ENCODE measurements around the gene NACC1. TPM values are rescaled to one million over a fixed set of nuclear protein-coding genes. Genes with fewer than 3 reads are reported as not detected.

NACC1 gene
- total RNA-seq, 1 experiment from 2014 or later, result 55.9 TPM

DNA sequence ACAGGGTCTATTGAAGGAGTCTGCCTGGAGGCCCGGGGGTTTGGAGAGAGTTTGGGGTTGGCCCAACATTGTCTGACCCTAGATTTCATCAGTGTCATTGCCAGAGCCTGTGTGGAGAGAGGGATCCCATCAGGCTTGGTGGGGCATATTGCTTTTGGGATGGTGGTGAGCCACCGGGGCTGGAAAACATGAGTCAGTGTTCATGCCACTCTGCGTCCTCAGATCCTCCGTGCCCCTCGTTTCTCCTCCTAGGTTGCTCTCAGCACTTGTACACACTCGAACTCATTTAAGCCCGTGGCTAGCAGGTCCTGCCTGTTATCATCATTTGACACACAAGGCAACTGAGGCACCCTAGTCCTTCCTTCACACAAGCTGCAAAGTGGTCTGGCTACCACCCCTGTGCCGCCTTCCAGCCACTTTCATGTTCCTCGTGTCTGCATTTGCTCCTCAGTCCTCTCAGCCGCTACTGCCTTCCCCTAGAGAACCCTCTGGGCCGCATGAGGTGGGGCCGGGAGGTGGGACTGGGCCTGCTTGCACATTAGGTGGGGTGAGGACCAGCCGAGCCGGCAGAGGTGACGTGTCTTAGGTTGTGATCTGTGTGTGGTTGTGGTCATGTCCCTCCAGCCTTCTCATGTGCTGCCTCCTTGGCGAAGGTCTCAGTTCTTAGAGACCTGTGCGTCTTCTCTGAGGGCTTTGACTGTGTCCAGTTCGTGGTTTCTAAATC, 3.6 kb downstream of the NACC1 start:
- TF ChIP-seq, protein P1, sequence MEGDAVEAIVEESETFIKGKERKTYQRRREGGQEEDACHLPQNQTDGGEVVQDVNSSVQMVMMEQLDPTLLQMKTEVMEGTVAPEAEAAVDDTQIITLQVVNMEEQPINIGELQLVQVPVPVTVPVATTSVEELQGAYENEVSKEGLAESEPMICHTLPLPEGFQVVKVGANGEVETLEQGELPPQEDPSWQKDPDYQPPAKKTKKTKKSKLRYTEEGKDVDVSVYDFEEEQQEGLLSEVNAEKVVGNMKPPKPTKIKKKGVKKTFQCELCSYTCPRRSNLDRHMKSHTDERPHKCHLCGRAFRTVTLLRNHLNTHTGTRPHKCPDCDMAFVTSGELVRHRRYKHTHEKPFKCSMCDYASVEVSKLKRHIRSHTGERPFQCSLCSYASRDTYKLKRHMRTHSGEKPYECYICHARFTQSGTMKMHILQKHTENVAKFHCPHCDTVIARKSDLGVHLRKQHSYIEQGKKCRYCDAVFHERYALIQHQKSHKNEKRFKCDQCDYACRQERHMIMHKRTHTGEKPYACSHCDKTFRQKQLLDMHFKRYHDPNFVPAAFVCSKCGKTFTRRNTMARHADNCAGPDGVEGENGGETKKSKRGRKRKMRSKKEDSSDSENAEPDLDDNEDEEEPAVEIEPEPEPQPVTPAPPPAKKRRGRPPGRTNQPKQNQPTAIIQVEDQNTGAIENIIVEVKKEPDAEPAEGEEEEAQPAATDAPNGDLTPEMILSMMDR (IDR thresholded peaks at IDR 0.05; ENCODE audit: unreplicated experiment), result no peak
- CTCF ChIA-PET, result interaction anchor here (0.7 kb wide), 1 partner anchor 74 kb away, joined by 3 read pairs; no protein-coding TSS in a partner anchor
- no peak overlapping the region for H3K27ac Mint-ChIP-seq (ENCODE audit: low read depth, unreplicated experiment)
- no peak for DNase-seq (ENCODE audit: unreplicated experiment)
- H3K4me1 Mint-ChIP-seq (ENCODE audit: insufficient read depth, unreplicated experiment), result peaks cover 25% of the 10 kb centered on the region
- intact Hi-C loops (cut with micrococcal nuclease), result no loop called here
- peaks cover 27% of the 10 kb centered on the region for H3K36me3 Mint-ChIP-seq (ENCODE audit: insufficient read depth, unreplicated experiment)
- H3K4me3 Mint-ChIP-seq (ENCODE audit: unreplicated experiment), result no peak overlapping the region
- POLR2A ChIA-PET, result no interaction called here
- H3K9me3 Mint-ChIP-seq (ENCODE audit: unreplicated experiment), result no peaks in the 10 kb centered on the region
- BruUV-seq (replicated peaks), result no TSS peak
- no peaks in the 10 kb centered on the region for H3K27me3 Mint-ChIP-seq (ENCODE audit: insufficient read depth, unreplicated experiment)

DNA sequence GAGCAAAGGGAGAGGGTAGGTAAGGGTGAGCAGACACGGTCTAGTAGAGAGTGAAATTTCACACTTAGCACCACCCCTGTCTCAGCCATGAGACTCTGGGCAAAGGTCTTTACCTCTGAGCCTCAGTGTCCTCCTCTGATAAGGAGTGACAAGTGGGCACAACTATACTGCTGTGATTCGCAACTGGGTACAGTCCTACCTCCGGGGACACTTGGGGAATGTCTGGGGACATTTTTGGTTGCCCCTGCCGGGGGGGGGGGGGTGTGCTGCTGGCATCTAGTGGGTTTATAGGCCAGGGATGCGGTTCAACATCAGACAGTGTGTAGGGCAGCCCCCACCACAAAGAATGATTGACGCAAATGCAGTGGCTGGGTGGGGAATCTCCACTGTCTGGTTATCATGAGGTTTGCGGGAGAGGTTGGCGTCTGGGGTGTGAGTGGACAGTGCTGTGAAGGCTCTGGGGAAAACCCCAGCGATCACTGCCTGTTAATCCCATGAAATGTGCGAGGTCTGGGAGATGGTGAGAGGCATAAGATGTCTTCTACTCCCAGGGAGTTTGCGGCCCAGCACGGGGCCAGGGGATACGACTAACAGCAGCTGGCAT, 4.3 kb downstream of the NACC1 start:
- TF ChIP-seq, protein P1 (IDR thresholded peaks at IDR 0.05; ENCODE audit: unreplicated experiment), result no peak
- DNase-seq (ENCODE audit: unreplicated experiment), result no peak
- peaks cover 25% of the 10 kb centered on the region for H3K4me1 Mint-ChIP-seq (ENCODE audit: insufficient read depth, unreplicated experiment)
- H3K36me3 Mint-ChIP-seq (ENCODE audit: insufficient read depth, unreplicated experiment), result peaks cover 34% of the 10 kb centered on the region
- H3K9me3 Mint-ChIP-seq (ENCODE audit: unreplicated experiment), result no peaks in the 10 kb centered on the region
- BruUV-seq (replicated peaks), result no TSS peak
- intact Hi-C loops (cut with micrococcal nuclease), result no loop called here
- no peaks in the 10 kb centered on the region for H3K27me3 Mint-ChIP-seq (ENCODE audit: insufficient read depth, unreplicated experiment)
- no peak overlapping the region for H3K4me3 Mint-ChIP-seq (ENCODE audit: unreplicated experiment)
- POLR2A ChIA-PET, result interaction anchor here (0.6 kb wide), 1 partner anchor 610 kb away, joined by 3 read pairs; no protein-coding TSS in a partner anchor
- CTCF ChIA-PET, result interaction anchor here (0.7 to 1.5 kb wide), 2 partner anchors 73 to 157 kb away, joined by 3 read pairs; no protein-coding TSS in a partner anchor
- no peak overlapping the region for H3K27ac Mint-ChIP-seq (ENCODE audit: low read depth, unreplicated experiment)

DNA sequence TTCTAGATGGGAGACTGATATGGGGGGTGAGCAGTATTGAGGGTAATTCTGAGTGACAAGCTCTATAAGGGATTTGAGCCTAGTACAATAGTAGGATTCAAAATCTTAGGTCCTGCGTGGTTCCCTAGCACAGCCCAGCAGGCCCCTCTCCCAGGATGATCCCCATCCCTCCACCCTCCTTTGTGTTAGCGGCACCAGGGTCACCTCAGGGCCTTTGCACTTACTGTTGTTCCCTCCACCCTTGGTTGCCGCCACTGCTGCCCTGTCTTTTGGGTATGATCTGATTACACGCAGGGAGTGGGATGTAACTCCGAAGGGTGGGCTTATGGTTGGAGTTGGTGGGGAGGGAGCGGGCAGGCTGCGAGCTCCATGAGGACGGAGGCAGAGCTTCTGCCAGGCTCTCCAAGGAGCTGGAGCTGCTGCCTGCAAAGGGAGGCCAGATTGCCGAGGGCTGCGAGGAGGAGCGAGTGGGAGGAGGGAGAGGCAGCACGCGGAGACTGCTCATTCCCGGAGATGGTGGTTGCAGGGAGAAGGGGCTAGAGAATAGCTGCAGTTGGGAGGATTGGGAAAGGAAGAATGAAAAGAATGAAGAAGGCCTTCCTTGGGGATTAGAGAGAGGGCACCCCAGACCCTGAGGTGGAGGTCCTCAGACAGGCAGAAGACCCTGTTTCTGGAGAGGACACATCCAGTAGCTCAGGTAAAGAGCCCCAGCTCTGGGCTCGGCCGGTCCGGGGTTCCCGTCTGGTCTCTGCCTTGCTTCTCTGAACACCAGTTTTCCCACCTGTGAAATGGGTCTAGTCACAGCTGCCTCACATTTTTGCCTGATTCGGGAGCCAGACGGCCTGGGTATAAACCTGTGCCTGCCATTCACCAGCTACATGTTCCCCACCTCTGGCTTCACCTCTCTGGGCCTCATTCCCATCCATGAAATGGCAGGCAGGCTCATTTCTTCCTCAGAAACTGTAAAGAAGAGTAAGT, 5.2 kb downstream of the NACC1 start:
- no peak overlapping the region for H3K4me3 Mint-ChIP-seq (ENCODE audit: unreplicated experiment)
- intact Hi-C loops (cut with micrococcal nuclease), result no loop called here
- no peaks in the 10 kb centered on the region for H3K27me3 Mint-ChIP-seq (ENCODE audit: insufficient read depth, unreplicated experiment)
- no TSS peak for BruUV-seq (replicated peaks)
- DNase-seq (ENCODE audit: unreplicated experiment), result no peak
- POLR2A ChIA-PET, result interaction anchor here (0.6 to 1.2 kb wide), 2 partner anchors 29 to 609 kb away, joined by 3 read pairs; no protein-coding TSS in a partner anchor
- H3K27ac Mint-ChIP-seq (ENCODE audit: low read depth, unreplicated experiment), result no peak overlapping the region
- no peaks in the 10 kb centered on the region for H3K9me3 Mint-ChIP-seq (ENCODE audit: unreplicated experiment)
- peaks cover 34% of the 10 kb centered on the region for H3K36me3 Mint-ChIP-seq (ENCODE audit: insufficient read depth, unreplicated experiment)
- CTCF ChIA-PET, result interaction anchor here (0.6 to 1.5 kb wide), 5 partner anchors 13 to 158 kb away, joined by 3 read pairs; no protein-coding TSS in a partner anchor
- peaks cover 25% of the 10 kb centered on the region for H3K4me1 Mint-ChIP-seq (ENCODE audit: insufficient read depth, unreplicated experiment)
- TF ChIP-seq, protein P1 (IDR thresholded peaks at IDR 0.05; ENCODE audit: unreplicated experiment), result no peak
